CD4-positive, alpha-beta T cell treated with Interferon gamma for 1 hour (primary cell): ENCODE results near the gene MACROD1.
"Not testable (repeated sequence)": the region's sequence is repeated elsewhere in the genome, so short reads cannot be mapped to it uniquely, and the experiment has no call there.

Experiments used
- DNase-seq: peaks from one replicate; pipeline ENCODE4 v3.0.0-alpha.2; 2020

Gene MACROD1

GRCh38 chr11:64052436-64052835 lies 113.5 kb downstream of the MACROD1 start:
- DNase-seq = no peak

GRCh38 chr11:64051297-64051696 lies 114.6 kb downstream of the MACROD1 start:
- no peak for DNase-seq

GRCh38 chr11:64049509-64049908 lies 116.4 kb downstream of the MACROD1 start:
- no peak for DNase-seq

GRCh38 chr11:64048042-64048854 lies 117.7 kb downstream of the MACROD1 start:
- DNase-seq = no peak

GRCh38 chr11:64047373-64047772 lies 118.5 kb downstream of the MACROD1 start:
- not testable (repeated sequence) for DNase-seq

- DNase-seq = no peak
These were observed 120.2 kb downstream of the MACROD1 start for GRCh38 chr11:64045700-64046099.

GRCh38 chr11:64044730-64045393 lies 121.1 kb downstream of the MACROD1 start:
- DNase-seq = no peak

- DNase-seq = no peak
These were observed 122.4 kb downstream of the MACROD1 start for GRCh38 chr11:64043545-64043944.

GRCh38 chr11:64042301-64042700 lies 123.6 kb downstream of the MACROD1 start:
- no peak for DNase-seq

- DNase-seq = no peak
These were observed 124.1 kb downstream of the MACROD1 start for GRCh38 chr11:64041846-64042245.

- no peak for DNase-seq
These were observed 125.1 kb downstream of the MACROD1 start for GRCh38 chr11:64040684-64041322.

- no peak for DNase-seq
These were observed 126.8 kb downstream of the MACROD1 start for GRCh38 chr11:64039012-64039665.

GRCh38 chr11:64038500-64038899 lies 127.4 kb downstream of the MACROD1 start:
- DNase-seq = no peak

- DNase-seq = no peak
These were observed 128.8 kb downstream of the MACROD1 start for GRCh38 chr11:64037027-64037634.

GRCh38 chr11:64036087-64037026 lies 129.6 kb downstream of the MACROD1 start:
- no peak for DNase-seq

GRCh38 chr11:64035576-64035975 lies 130.3 kb downstream of the MACROD1 start, which contains the start of gene FLRT1:
Gene FLRT1 (plus strand): TSS chr11:64035931. CDS start chr11:64116268, 80,337 bp downstream.
- no peak for DNase-seq

GRCh38 chr11:64035081-64035524 lies 130.8 kb downstream of the MACROD1 start:
- no peak for DNase-seq

- no peak for DNase-seq
These were observed 131.5 kb downstream of the MACROD1 start for GRCh38 chr11:64034411-64034811.

- DNase-seq = no peak
These were observed 133.9 kb downstream of the MACROD1 start for GRCh38 chr11:64032050-64032449.

- DNase-seq = no peak
These were observed 134.9 kb downstream of the MACROD1 start for GRCh38 chr11:64031001-64031400.

- DNase-seq = no peak
These were observed 136.1 kb downstream of the MACROD1 start for GRCh38 chr11:64029773-64030172.
